Left ventricle myocardium inferior (tissue), 1 donor: Measurements from ENCODE around the gene GLTPD2. TPM values are rescaled to one million over a fixed set of nuclear protein-coding genes. Genes with fewer than 3 reads are reported as not detected.

ENCODE experiments used
- DNase-seq: peaks from one replicate; pipeline ENCODE4 v3.0.0-alpha.2; 2020
- H3K27ac ChIP-seq: fragments of 200-600 bp; replicated peaks from 2 replicates; pipeline ENCODE4 v1.8.0; 2021
- H3K27me3 ChIP-seq: fragments of 200-600 bp; 2 replicates; pipeline ENCODE4 v1.8.0; 2021; ENCODE audit warnings: low read depth
- H3K36me3 ChIP-seq: fragments of 200-600 bp; 2 replicates; pipeline ENCODE4 v1.8.0; 2021
- H3K4me1 ChIP-seq: fragments of 200-600 bp; 2 replicates; pipeline ENCODE4 v1.8.0; 2021
- H3K4me3 ChIP-seq: fragments of 200-600 bp; 2 replicates; pipeline ENCODE4 v1.8.0; 2021; ENCODE audit warnings: mild to moderate bottlenecking, moderate library complexity
- H3K9me3 ChIP-seq: fragments of 200-600 bp; replicated peaks from 2 replicates; pipeline ENCODE4 v1.8.0; 2021
- intact Hi-C: fragments of 100-400 bp; cut with micrococcal nuclease; formaldehyde crosslinking; loops from one replicate; pipeline ENCODE4 v1.11.0; 2022
- total RNA-seq: library from RNA; stranded (reverse); fragmentation: NEBNext Ultra II Directional; extraction: Animal tissue kit (Norgen Biotek cat#: 25700); gene quantifications from one replicate; pipeline ENCODE4 v1.2.1, GENCODE V29; 2021
- TF ChIP-seq, protein P1 (sequence below): fragments of 200-600 bp; IDR thresholded peaks from 2 replicates; pipeline ENCODE4 v1.8.0; 2021; ENCODE audit warnings: antibody characterized with exemption, mild to moderate bottlenecking, borderline replicate concordance
- donor health status: DM: no; HTN: yes; CAD: no; lungs with severe emphysema.

GLTPD2 gene
- total RNA-seq, 1 donor from 2014 or later = not detected

GRCh38 chr17:4833941-4834680 lies 45.3 kb downstream of the GLTPD2 start:
- Histone ChIP-seq H3K27ac (peak overlapping the region; percentile 95), H3K9me3 (no peaks in the 10 kb centered on the region), H3K4me3 (peak overlapping the region; percentile 93), H3K27me3 (no peaks in the 10 kb centered on the region), H3K36me3 (no peaks in the 10 kb centered on the region), H3K4me1 (peaks cover 60% of the 10 kb centered on the region)
- intact Hi-C loops = loop anchor here (10.0 kb wide), 1 partner anchor 51 kb away; no protein-coding TSS in a partner anchor
- no peak for DNase-seq
- TF ChIP-seq, protein P1, sequence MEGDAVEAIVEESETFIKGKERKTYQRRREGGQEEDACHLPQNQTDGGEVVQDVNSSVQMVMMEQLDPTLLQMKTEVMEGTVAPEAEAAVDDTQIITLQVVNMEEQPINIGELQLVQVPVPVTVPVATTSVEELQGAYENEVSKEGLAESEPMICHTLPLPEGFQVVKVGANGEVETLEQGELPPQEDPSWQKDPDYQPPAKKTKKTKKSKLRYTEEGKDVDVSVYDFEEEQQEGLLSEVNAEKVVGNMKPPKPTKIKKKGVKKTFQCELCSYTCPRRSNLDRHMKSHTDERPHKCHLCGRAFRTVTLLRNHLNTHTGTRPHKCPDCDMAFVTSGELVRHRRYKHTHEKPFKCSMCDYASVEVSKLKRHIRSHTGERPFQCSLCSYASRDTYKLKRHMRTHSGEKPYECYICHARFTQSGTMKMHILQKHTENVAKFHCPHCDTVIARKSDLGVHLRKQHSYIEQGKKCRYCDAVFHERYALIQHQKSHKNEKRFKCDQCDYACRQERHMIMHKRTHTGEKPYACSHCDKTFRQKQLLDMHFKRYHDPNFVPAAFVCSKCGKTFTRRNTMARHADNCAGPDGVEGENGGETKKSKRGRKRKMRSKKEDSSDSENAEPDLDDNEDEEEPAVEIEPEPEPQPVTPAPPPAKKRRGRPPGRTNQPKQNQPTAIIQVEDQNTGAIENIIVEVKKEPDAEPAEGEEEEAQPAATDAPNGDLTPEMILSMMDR = no peak

- H3K4me1 ChIP-seq = peaks cover 65% of the 10 kb centered on the region
- peak overlapping the region; percentile 93 for H3K4me3 ChIP-seq
- H3K36me3 ChIP-seq = no peaks in the 10 kb centered on the region
- DNase-seq = no peak
- peak overlapping the region; percentile 95 for H3K27ac ChIP-seq
- H3K9me3 ChIP-seq = no peaks in the 10 kb centered on the region
- TF ChIP-seq, protein P1 = no peak
- intact Hi-C loops = loop anchor here (10.0 kb wide), 1 partner anchor 50 kb away; no protein-coding TSS in a partner anchor
- H3K27me3 ChIP-seq = no peaks in the 10 kb centered on the region
These were observed 45.9 kb downstream of the GLTPD2 start for GRCh38 chr17:4834681-4835020.

DNA sequence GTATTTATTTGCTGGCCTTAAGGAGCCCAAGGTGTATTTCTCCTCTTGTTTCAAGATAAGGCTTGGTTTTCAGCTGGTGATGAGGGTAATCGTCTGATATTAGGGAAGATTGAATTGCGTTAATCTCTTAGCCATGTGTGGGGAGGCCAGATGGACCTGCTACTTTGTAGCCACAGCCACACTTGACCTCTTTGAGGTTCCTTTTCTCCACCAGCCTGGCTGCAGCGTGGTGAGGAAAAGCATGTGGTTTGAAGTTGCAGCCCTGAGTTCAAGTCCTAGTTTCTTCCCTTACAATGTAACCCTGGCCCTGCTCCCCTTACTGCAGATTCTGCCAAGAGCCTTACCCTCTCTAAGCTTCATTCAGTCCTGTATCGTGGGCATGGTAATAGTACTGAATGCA lies 47.5 kb downstream of the GLTPD2 start:
- TF ChIP-seq, protein P1 = no peak
- H3K27me3 ChIP-seq = no peaks in the 10 kb centered on the region
- H3K36me3 ChIP-seq = no peaks in the 10 kb centered on the region
- peaks cover 78% of the 10 kb centered on the region for H3K4me1 ChIP-seq
- no peak for DNase-seq
- H3K9me3 ChIP-seq = no peaks in the 10 kb centered on the region
- no peak overlapping the region for H3K4me3 ChIP-seq
- H3K27ac ChIP-seq = peak overlapping the region; percentile 92
- intact Hi-C loops = loop anchor here (10.0 kb wide), 1 partner anchor 49 kb away; no protein-coding TSS in a partner anchor

DNA sequence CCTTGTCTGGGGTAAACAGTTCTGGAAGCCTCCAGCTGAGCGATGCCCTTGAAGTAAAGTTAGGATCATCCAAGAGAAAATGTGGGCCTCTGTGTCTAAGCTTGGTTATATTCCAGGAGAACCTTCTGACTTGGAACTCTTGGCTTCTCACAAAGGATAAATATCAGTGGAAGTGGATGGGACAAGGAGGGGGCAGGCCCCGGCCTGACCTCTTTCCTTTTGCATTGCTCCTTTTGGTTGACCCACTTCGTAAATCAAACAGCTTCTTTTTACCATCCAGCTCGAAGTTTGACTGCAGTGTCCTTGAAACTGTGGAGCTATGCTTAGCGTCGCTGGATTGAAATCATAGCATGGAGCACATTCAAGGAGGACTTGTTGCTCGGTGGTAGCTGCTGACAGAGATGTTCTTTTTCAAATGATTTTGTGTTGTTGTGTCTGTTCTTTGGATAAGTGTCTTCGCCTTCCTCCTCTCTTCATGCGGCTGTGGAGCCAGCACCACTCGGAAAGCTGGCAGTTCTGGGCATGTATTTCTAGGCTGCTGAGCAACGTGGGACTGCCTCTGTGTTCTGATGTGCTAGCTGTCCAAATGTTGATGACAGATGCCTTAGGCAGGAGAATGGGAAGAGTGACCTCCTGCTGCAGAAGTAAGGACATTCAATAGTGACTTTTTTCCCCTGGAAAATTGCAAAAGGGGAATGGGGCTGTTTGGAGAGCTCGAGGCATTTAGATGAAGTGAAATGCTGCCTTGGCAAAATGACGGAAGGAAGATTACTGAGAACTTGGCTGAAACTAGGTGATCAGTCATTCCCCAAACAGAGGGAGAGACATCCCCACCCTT lies 48.9 kb downstream of the GLTPD2 start:
- no peaks in the 10 kb centered on the region for H3K27me3 ChIP-seq
- peak; percentile 41 for DNase-seq
- H3K4me1 ChIP-seq = peaks cover 78% of the 10 kb centered on the region
- H3K27ac ChIP-seq = peak overlapping the region; percentile 92
- no peaks in the 10 kb centered on the region for H3K36me3 ChIP-seq
- no peaks in the 10 kb centered on the region for H3K9me3 ChIP-seq
- H3K4me3 ChIP-seq = peak overlapping the region; percentile 25
- TF ChIP-seq, protein P1 = peak; percentile 23
- intact Hi-C loops = loop anchor here (10.0 kb wide), 1 partner anchor 47 kb away; no protein-coding TSS in a partner anchor

DNA sequence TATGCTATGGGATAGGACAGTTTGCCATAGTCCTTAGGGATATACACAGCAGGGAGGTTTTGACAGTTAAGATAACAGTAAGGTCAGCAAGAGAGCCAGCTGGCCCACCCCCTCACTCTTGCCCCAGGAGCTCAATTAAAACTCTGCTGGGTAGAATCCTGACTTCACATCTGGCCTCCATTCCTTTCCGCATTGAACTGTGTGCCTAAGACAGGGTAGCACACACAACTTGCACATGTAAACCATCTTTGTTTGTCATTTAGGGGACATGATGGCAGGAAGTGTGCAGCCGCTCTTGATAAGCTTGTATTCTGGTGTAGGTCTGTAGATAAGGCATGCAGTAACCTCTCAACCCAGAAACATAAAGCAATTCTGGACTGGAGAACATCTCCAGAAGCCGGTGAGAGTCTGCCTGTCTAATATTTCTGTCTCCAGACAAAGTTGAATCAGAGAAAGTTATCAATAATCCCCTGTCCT lies 49.6 kb downstream of the GLTPD2 start:
- no peak for DNase-seq
- TF ChIP-seq, protein P1 = no peak
- H3K27me3 ChIP-seq = no peaks in the 10 kb centered on the region
- H3K36me3 ChIP-seq = no peaks in the 10 kb centered on the region
- peak overlapping the region; percentile 92 for H3K27ac ChIP-seq
- H3K4me1 ChIP-seq = peaks cover 76% of the 10 kb centered on the region
- no peaks in the 10 kb centered on the region for H3K9me3 ChIP-seq
- H3K4me3 ChIP-seq = no peak overlapping the region
- intact Hi-C loops = loop anchor here (10.0 kb wide), 1 partner anchor 46 kb away; no protein-coding TSS in a partner anchor
